Measurements from ENCODE around the gene MAGED1. TPM values are rescaled to one million over a fixed set of nuclear protein-coding genes. Genes with fewer than 3 reads are reported as not detected.

MAGED1 gene
- total RNA-seq, 1 experiment from 2014 or later: 283 TPM

DNA sequence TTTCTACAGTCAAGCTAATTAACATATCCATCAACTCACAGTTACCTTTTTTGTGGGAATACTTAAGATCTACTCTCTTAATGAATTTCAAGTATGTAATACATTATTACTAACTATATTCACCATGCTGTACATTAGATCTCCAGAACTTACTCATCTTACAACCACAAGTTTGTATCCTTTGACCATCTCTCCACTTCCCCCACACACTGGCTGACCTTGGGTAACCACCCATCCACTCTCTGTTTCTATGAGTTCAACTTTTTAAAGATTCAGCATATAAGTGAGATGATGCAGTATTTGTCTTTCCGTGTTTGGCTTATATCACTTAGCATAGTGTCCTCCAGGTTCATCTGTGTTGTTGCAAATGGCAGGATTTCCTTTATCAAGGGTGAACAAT is 30.5 kb upstream of the MAGED1 start:
- no peak overlapping the region for H3K4me3 ChIP-seq (ENCODE audit: low read depth, low read length, poor library complexity, severe bottlenecking)
- ChIA-PET CTCF (no interaction called here), POLR2A (ENCODE audit: low non-redundant PET) (no interaction called here)
- no peak overlapping the region for H3K27ac ChIP-seq (ENCODE audit: low read depth, low read length, poor library complexity, severe bottlenecking)
- H3K9me3 ChIP-seq (ENCODE audit: low read depth, low read length, poor library complexity, severe bottlenecking): peaks cover 4% of the 10 kb centered on the region
- H3K36me3 ChIP-seq (ENCODE audit: insufficient read depth, low read length, poor library complexity, severe bottlenecking): no peaks in the 10 kb centered on the region
- no peak for DNase-seq (ENCODE audit: low spot score)
- intact Hi-C loops (cut with micrococcal nuclease; ENCODE audit: unreplicated experiment): no loop called here
- no peaks in the 10 kb centered on the region for H3K27me3 ChIP-seq (replicated peaks; ENCODE audit: insufficient read depth, low read depth, low read length, poor library complexity)
- no TSS peak for BruUV-seq (replicated peaks)
- no peak for TF ChIP-seq EZH2 (IDR thresholded peaks at IDR 0.05; ENCODE audit: borderline replicate concordance, low read depth, low read length, poor library complexity, severe bottlenecking)
- TF ChIP-seq, protein P1, sequence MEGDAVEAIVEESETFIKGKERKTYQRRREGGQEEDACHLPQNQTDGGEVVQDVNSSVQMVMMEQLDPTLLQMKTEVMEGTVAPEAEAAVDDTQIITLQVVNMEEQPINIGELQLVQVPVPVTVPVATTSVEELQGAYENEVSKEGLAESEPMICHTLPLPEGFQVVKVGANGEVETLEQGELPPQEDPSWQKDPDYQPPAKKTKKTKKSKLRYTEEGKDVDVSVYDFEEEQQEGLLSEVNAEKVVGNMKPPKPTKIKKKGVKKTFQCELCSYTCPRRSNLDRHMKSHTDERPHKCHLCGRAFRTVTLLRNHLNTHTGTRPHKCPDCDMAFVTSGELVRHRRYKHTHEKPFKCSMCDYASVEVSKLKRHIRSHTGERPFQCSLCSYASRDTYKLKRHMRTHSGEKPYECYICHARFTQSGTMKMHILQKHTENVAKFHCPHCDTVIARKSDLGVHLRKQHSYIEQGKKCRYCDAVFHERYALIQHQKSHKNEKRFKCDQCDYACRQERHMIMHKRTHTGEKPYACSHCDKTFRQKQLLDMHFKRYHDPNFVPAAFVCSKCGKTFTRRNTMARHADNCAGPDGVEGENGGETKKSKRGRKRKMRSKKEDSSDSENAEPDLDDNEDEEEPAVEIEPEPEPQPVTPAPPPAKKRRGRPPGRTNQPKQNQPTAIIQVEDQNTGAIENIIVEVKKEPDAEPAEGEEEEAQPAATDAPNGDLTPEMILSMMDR (conservative IDR thresholded peaks at IDR 0.05; ENCODE audit: low read depth, low read length): no peak
- H3K4me1 ChIP-seq (ENCODE audit: insufficient read depth, low read length, poor library complexity, severe bottlenecking): no peaks in the 10 kb centered on the region

DNA sequence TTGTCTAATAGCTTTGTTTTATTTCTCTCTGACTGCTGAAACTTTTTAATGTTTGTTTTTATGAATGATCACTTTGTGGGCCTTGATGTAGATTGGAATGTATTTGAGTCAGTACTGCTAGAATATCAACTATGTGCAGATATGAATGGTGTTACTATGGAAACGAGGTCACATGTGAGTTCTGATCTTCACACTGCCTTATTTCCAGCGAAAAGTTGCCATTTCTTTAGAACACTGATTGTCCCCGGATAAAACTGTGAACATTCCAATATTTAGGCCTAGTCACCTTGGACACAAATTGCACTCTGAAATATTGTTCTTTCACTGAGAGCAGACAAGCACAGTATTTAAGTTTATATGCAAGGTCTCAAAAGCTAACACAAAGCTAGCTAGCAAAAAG is 27.2 kb upstream of the MAGED1 start:
- H3K4me1 ChIP-seq (ENCODE audit: insufficient read depth, low read length, poor library complexity, severe bottlenecking): peaks cover 4% of the 10 kb centered on the region
- intact Hi-C loops (cut with micrococcal nuclease; ENCODE audit: unreplicated experiment): no loop called here
- H3K36me3 ChIP-seq (ENCODE audit: insufficient read depth, low read length, poor library complexity, severe bottlenecking): no peaks in the 10 kb centered on the region
- no peak overlapping the region for H3K27ac ChIP-seq (ENCODE audit: low read depth, low read length, poor library complexity, severe bottlenecking)
- no TSS peak for BruUV-seq (replicated peaks)
- ChIA-PET CTCF (no interaction called here), POLR2A (ENCODE audit: low non-redundant PET) (no interaction called here)
- no peak for DNase-seq (ENCODE audit: low spot score)
- no peaks in the 10 kb centered on the region for H3K9me3 ChIP-seq (ENCODE audit: low read depth, low read length, poor library complexity, severe bottlenecking)
- no peaks in the 10 kb centered on the region for H3K27me3 ChIP-seq (replicated peaks; ENCODE audit: insufficient read depth, low read depth, low read length, poor library complexity)
- no peak for TF ChIP-seq EZH2 (IDR thresholded peaks at IDR 0.05; ENCODE audit: borderline replicate concordance, low read depth, low read length, poor library complexity, severe bottlenecking)
- TF ChIP-seq, protein P1 (conservative IDR thresholded peaks at IDR 0.05; ENCODE audit: low read depth, low read length): no peak
- H3K4me3 ChIP-seq (ENCODE audit: low read depth, low read length, poor library complexity, severe bottlenecking): no peak overlapping the region

GRCh38 chrX:51867626-51868025 is 25.8 kb upstream of the MAGED1 start:
- intact Hi-C loops (cut with micrococcal nuclease; ENCODE audit: unreplicated experiment): no loop called here
- no peak for DNase-seq (ENCODE audit: low spot score)
- Histone ChIP-seq H3K27ac (ENCODE audit: low read depth, low read length, poor library complexity, severe bottlenecking) (no peak overlapping the region), H3K36me3 (ENCODE audit: insufficient read depth, low read length, poor library complexity, severe bottlenecking) (no peaks in the 10 kb centered on the region), H3K27me3 (replicated peaks; ENCODE audit: insufficient read depth, low read depth, low read length, poor library complexity) (no peaks in the 10 kb centered on the region), H3K4me1 (ENCODE audit: insufficient read depth, low read length, poor library complexity, severe bottlenecking) (peaks cover 4% of the 10 kb centered on the region), H3K9me3 (ENCODE audit: low read depth, low read length, poor library complexity, severe bottlenecking) (no peaks in the 10 kb centered on the region), H3K4me3 (ENCODE audit: low read depth, low read length, poor library complexity, severe bottlenecking) (no peak overlapping the region)
- POLR2A ChIA-PET (ENCODE audit: low non-redundant PET): no interaction called here
- no TSS peak for BruUV-seq (replicated peaks)
- TF ChIP-seq, protein P1 (conservative IDR thresholded peaks at IDR 0.05; ENCODE audit: low read depth, low read length): no peak
- TF ChIP-seq EZH2 (IDR thresholded peaks at IDR 0.05; ENCODE audit: borderline replicate concordance, low read depth, low read length, poor library complexity, severe bottlenecking): no peak
- CTCF ChIA-PET: no interaction called here
